ENCODE results near the gene OS9.

DNA sequence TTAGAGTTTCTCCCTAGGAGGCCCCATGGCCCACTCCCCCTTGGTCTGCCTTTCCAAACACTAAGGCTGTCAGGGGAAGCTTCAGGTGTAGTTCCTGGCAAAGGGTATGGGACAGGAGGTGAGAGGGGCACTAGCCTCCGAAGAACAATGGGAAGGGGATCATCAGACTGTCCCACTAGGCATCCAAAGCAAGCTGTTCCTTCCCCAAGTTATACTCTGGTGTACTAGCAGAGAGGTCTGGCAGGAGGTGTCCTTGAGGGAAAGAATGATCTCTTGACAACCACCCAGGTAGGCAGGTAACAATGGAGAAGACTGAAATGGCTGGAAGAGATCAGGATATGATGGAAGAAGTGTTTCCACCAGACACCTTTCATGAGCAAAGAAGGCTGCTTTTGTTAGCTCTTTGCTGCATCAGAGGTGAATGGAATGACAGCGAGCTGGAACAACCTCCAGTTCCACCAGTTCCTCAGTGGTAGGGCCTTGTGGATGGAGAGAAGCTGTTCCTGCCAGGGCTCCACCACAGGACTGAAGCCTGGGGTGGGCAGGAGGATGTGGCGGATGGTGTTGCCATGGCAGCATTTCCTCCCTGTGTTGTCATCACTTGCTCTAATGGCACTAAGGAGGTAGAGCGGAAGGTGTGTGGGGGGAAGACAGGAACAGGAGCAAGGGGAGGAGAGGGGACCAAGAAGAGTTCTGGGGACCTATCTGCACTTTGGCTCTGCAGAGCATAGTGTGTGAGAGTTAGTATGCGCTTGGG, 46.9 kb downstream of the OS9 start:
- TF ChIP-seq, protein P1, sequence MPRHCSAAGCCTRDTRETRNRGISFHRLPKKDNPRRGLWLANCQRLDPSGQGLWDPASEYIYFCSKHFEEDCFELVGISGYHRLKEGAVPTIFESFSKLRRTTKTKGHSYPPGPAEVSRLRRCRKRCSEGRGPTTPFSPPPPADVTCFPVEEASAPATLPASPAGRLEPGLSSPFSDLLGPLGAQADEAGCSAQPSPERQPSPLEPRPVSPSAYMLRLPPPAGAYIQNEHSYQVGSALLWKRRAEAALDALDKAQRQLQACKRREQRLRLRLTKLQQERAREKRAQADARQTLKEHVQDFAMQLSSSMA (CRISPR knock-in tag; IDR thresholded peaks at IDR 0.05), result no peak
- TF ChIP-seq, protein P2, sequence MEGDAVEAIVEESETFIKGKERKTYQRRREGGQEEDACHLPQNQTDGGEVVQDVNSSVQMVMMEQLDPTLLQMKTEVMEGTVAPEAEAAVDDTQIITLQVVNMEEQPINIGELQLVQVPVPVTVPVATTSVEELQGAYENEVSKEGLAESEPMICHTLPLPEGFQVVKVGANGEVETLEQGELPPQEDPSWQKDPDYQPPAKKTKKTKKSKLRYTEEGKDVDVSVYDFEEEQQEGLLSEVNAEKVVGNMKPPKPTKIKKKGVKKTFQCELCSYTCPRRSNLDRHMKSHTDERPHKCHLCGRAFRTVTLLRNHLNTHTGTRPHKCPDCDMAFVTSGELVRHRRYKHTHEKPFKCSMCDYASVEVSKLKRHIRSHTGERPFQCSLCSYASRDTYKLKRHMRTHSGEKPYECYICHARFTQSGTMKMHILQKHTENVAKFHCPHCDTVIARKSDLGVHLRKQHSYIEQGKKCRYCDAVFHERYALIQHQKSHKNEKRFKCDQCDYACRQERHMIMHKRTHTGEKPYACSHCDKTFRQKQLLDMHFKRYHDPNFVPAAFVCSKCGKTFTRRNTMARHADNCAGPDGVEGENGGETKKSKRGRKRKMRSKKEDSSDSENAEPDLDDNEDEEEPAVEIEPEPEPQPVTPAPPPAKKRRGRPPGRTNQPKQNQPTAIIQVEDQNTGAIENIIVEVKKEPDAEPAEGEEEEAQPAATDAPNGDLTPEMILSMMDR (IDR thresholded peaks at IDR 0.05 in 2 of 3, conservative IDR thresholded peaks at IDR 0.05 in 1 of 3; ENCODE audit: insufficient read depth in 2 of 3, low read depth in 1 of 3, low read length in 3 of 3), result no peak
- TF ChIP-seq KDM1A (IDR thresholded peaks at IDR 0.05), result 0 out of 4 replicates have a peak, but pooled peaks of 1 of the 2 experiments have one; percentile 12
- TF ChIP-seq ZNF263 (CRISPR knock-in tag; IDR thresholded peaks at IDR 0.05; ENCODE audit: borderline replicate concordance), result no peak
- no peak for TF ChIP-seq ELF4 (CRISPR knock-in tag; IDR thresholded peaks at IDR 0.05)
- TF ChIP-seq ETV6 (IDR thresholded peaks at IDR 0.05; ENCODE audit: borderline replicate concordance in 1 of 2, low read depth in 2 of 2, low read length in 1 of 2), result no peak
- TF ChIP-seq ETV6 (CRISPR knock-in tag; IDR thresholded peaks at IDR 0.05; ENCODE audit: borderline replicate concordance), result no peak
- no peak for TF ChIP-seq SMARCB1 (IDR thresholded peaks at IDR 0.05; ENCODE audit: insufficient read length, low read depth)
- TF ChIP-seq BACH1 (tag; IDR thresholded peaks at IDR 0.05), result no peak
- TF ChIP-seq EZH2 (IDR thresholded peaks at IDR 0.05; ENCODE audit: borderline replicate concordance, low read depth, low read length), result no peak
- TF ChIP-seq ARID3A (IDR thresholded peaks at IDR 0.05; ENCODE audit: borderline replicate concordance, low read depth, low read length), result no peak
- no peak for TF ChIP-seq POLR2A (conservative IDR thresholded peaks at IDR 0.05)
- TF ChIP-seq, protein P3, sequence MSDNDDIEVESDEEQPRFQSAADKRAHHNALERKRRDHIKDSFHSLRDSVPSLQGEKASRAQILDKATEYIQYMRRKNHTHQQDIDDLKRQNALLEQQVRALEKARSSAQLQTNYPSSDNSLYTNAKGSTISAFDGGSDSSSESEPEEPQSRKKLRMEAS (CRISPR knock-in tag; IDR thresholded peaks at IDR 0.05), result no peak
